Keratinocyte (primary cell): ENCODE measurements around the gene ZNF576. TPM values are rescaled to one million over a fixed set of nuclear protein-coding genes. Genes with fewer than 3 reads are reported as not detected.
"Not testable (repeated sequence)": the region's sequence is repeated elsewhere in the genome, so short reads cannot be mapped to it uniquely, and the experiment has no call there.

Experiments
- DNase-seq: peaks from one replicate; pipeline ENCODE4 v3.0.0-alpha.2; 2011; ENCODE audit warnings: low read depth, missing footprints, low spot score
- FAIRE-seq: peaks from 2 replicates; lab custom pipeline; 2011; peaks lifted over from hg19 to GRCh38; lab: Jason Lieb, UNC
- H2AFZ ChIP-seq: 2 replicates; pipeline ENCODE4 v1.6.0; 2012; ENCODE audit warnings: low read length, control low read depth, inconsistent platforms; ENCODE audit not compliant: control insufficient read depth
- H3K27ac ChIP-seq: 2 replicates; pipeline ENCODE4 v1.5.1; 2011; ENCODE audit warnings: low read length; ENCODE audit not compliant: control insufficient read depth, insufficient read depth
- H3K27me3 ChIP-seq: 3 replicates; pipeline ENCODE4 v1.6.0; 2011; ENCODE audit warnings: low read length; ENCODE audit not compliant: control insufficient read depth, insufficient read depth; ENCODE audit errors: extremely low read depth
- H3K36me3 ChIP-seq, 2 experiments: 2 replicates in 1 of 2; 3 replicates in 1 of 2; pipeline ENCODE4 v1.5.1; 2011; ENCODE audit warnings: low read length in 2 of 2, mild to moderate bottlenecking in 1 of 2; ENCODE audit not compliant: control insufficient read depth in 2 of 2, insufficient read depth in 2 of 2; ENCODE audit errors: extremely low read depth in 1 of 2
- H3K4me1 ChIP-seq: 3 replicates; pipeline ENCODE4 v1.5.1; 2011; ENCODE audit warnings: low read length; ENCODE audit not compliant: control insufficient read depth, insufficient read depth; ENCODE audit errors: extremely low read depth
- H3K4me2 ChIP-seq: 3 replicates; pipeline ENCODE4 v1.6.0; 2011; ENCODE audit warnings: low read depth, low read length; ENCODE audit not compliant: control insufficient read depth, insufficient read depth; ENCODE audit errors: extremely low read depth
- H3K4me3 ChIP-seq, 3 experiments: fragments of 200-600 bp in 1 of 3; sonication (generic) in 1 of 3; 2 replicates in 2 of 3; 3 replicates in 1 of 3; pipeline ENCODE4 v1.5.1; 2011 to 2016; ENCODE audit warnings: low read length in 3 of 3, mild to moderate bottlenecking in 3 of 3, control low read depth in 2 of 3, inconsistent platforms in 1 of 3, low read depth in 1 of 3, mixed read lengths in 1 of 3, mixed run types in 1 of 3, moderate library complexity in 1 of 3; ENCODE audit not compliant: control insufficient read depth in 2 of 3, insufficient read depth in 2 of 3; ENCODE audit errors: extremely low read depth in 1 of 3
- H3K79me2 ChIP-seq: 2 replicates; pipeline ENCODE4 v1.6.0; 2012; ENCODE audit warnings: low read length; ENCODE audit not compliant: control insufficient read depth, insufficient read depth
- H3K9ac ChIP-seq: 3 replicates; pipeline ENCODE4 v1.6.0; 2011; ENCODE audit warnings: low read length; ENCODE audit not compliant: control insufficient read depth, insufficient read depth; ENCODE audit errors: extremely low read depth
- H3K9me1 ChIP-seq: 3 replicates; pipeline ENCODE4 v1.6.0; 2011; ENCODE audit warnings: low read length; ENCODE audit not compliant: control insufficient read depth, insufficient read depth; ENCODE audit errors: extremely low read depth
- H3K9me3 ChIP-seq: 2 replicates; pipeline ENCODE4 v1.5.1; 2012; ENCODE audit warnings: low read depth, low read length; ENCODE audit not compliant: control insufficient read depth
- H4K20me1 ChIP-seq: 3 replicates; pipeline ENCODE4 v1.6.0; 2011; ENCODE audit warnings: low read length; ENCODE audit not compliant: control insufficient read depth, insufficient read depth; ENCODE audit errors: extremely low read depth
- EZH2 ChIP-seq: IDR thresholded peaks from one replicate; pipeline ENCODE4 v1.6.1; 2012; ENCODE audit warnings: inconsistent platforms, mild to moderate bottlenecking, low read length, moderate library complexity
- dilution Hi-C: fragments of 300-500 bp; cut with MboI; formaldehyde crosslinking; loops from one replicate; pipeline ENCODE4 v1.7.0; 2020; ENCODE audit warnings: low sequenced_read_pairs; ENCODE audit not compliant: extremely low pct_ligation_motif_present
- polyA plus RNA-seq, 5 experiments: library from polyadenylated mRNA; depleted of rRNA in 3 of 5; stranded (reverse) in 3 of 5; stranded (forward) in 1 of 5; unstranded in 1 of 5; fragments of >200 nt; gene quantifications; 1 replicate in 1 of 5; 2 replicates in 3 of 5; 3 replicates in 1 of 5; pipeline versions ENCODE4 v1.2.1 to v1.2.3, GENCODE V29; 2011 to 2012; ENCODE audit warnings: missing spikeins in 2 of 5, low read depth in 1 of 5, low replicate concordance in 1 of 5
- TF ChIP-seq, protein P1 (sequence below), 3 experiments: IDR thresholded peaks in 1 of 3; conservative IDR thresholded peaks in 1 of 3; optimal IDR thresholded peaks in 1 of 3; 2 replicates in 2 of 3; 3 replicates in 1 of 3; pipeline versions ENCODE3 to v1.5.1; 2011; ENCODE audit warnings: low read length in 3 of 3, mild to moderate bottlenecking in 3 of 3, moderate library complexity in 2 of 3, control low read depth in 1 of 3, inconsistent platforms in 1 of 3; ENCODE audit not compliant: insufficient read depth in 2 of 3; ENCODE audit errors: extremely low read depth in 1 of 3

The ZNF576 gene
- polyA plus RNA-seq, 1 donor (not counting 4 experiments of a cell fraction or from before 2014, with no cell fraction given): 6.4 TPM

DNA sequence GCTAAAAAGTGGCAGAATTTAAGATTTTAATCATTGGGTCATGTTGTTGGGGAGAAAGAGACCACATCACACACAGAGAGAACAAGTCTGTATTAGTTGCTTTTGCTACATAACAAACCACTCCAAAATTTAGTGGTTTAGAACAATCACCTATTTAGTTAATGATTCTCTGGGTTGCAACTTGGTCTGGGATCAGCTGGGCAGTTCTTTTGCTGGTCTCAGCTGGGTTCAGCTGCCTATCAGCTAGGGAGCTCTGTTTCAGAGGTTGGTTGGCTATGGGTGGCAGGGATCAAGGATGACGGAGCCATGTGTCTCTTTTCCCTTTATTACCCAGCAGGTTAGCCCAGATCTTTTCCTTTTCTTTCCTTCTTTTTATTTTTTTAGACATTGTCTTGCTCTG is 11.9 kb upstream of the ZNF576 start:
- TF ChIP-seq EZH2: no peak
- TF ChIP-seq, protein P1, sequence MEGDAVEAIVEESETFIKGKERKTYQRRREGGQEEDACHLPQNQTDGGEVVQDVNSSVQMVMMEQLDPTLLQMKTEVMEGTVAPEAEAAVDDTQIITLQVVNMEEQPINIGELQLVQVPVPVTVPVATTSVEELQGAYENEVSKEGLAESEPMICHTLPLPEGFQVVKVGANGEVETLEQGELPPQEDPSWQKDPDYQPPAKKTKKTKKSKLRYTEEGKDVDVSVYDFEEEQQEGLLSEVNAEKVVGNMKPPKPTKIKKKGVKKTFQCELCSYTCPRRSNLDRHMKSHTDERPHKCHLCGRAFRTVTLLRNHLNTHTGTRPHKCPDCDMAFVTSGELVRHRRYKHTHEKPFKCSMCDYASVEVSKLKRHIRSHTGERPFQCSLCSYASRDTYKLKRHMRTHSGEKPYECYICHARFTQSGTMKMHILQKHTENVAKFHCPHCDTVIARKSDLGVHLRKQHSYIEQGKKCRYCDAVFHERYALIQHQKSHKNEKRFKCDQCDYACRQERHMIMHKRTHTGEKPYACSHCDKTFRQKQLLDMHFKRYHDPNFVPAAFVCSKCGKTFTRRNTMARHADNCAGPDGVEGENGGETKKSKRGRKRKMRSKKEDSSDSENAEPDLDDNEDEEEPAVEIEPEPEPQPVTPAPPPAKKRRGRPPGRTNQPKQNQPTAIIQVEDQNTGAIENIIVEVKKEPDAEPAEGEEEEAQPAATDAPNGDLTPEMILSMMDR (optimal IDR thresholded peaks at IDR 0.05 in 1 of 3, IDR thresholded peaks at IDR 0.05 in 1 of 3, conservative IDR thresholded peaks at IDR 0.05 in 1 of 3; ENCODE audit: extremely low read depth in 1 of 3, insufficient read depth in 2 of 3, low read length in 3 of 3): no peak
- dilution Hi-C loops: no loop called here
- no peak for FAIRE-seq

GRCh38 chr19:43586346-43586745 is 10.0 kb upstream of the ZNF576 start:
- no peak overlapping the region for H3K27ac ChIP-seq
- DNase-seq (no peak), FAIRE-seq (no peak)
- no peaks in the 10 kb centered on the region for H3K27me3 ChIP-seq
- no peaks in the 10 kb centered on the region for H3K9me3 ChIP-seq
- TF ChIP-seq EZH2: no peak
- TF ChIP-seq, protein P1 (optimal IDR thresholded peaks at IDR 0.05 in 1 of 3, IDR thresholded peaks at IDR 0.05 in 1 of 3, conservative IDR thresholded peaks at IDR 0.05 in 1 of 3; ENCODE audit: extremely low read depth in 1 of 3, insufficient read depth in 2 of 3, low read length in 3 of 3): no peak
- H3K36me3 ChIP-seq: peaks cover 9 to 11% of the 10 kb centered on the region in 2 experiments
- H4K20me1 ChIP-seq: no peaks in the 10 kb centered on the region
- H3K9me1 ChIP-seq: no peaks in the 10 kb centered on the region
- no peak overlapping the region for H3K4me2 ChIP-seq
- dilution Hi-C loops: no loop called here
- no peak overlapping the region for H3K4me3 ChIP-seq
- no peak overlapping the region for H2AFZ ChIP-seq
- H3K79me2 ChIP-seq: peaks cover 2% of the 10 kb centered on the region
- H3K9ac ChIP-seq: no peak overlapping the region
- no peaks in the 10 kb centered on the region for H3K4me1 ChIP-seq

More for the DNA sequence above, 11.9 kb upstream of the ZNF576 start:
- Histone ChIP-seq H2AFZ (no peak overlapping the region), H3K9me1 (no peaks in the 10 kb centered on the region), H3K27me3 (no peaks in the 10 kb centered on the region), H3K27ac (no peak overlapping the region), H3K9ac (no peak overlapping the region), H4K20me1 (no peaks in the 10 kb centered on the region), H3K4me2 (no peak overlapping the region), H3K79me2 (no peaks in the 10 kb centered on the region), H3K36me3 (peaks cover 6 to 11% of the 10 kb centered on the region in 2 experiments), H3K4me3 (no peak overlapping the region), H3K4me1 (no peaks in the 10 kb centered on the region), H3K9me3 (no peaks in the 10 kb centered on the region)
- DNase-seq: no peak

DNA sequence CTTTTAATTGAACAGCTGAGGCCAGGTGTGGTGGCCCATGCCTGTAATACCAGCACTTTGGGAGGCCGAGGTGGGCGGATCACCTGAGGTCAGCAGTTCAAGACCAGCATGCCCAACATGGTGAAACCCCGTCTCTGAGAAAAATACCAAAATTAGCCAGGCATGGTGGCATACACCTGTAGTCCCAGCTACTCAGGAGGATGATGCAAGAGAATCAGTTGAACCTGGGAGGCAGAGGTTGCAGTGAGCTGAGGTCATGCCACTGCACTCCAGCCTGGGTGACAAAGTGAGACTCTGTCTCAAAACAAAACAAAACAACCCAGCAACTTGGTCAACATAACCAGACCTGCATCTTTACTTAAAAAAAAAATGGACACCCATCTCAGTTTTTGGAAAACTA is 9.4 kb upstream of the ZNF576 start:
- H3K79me2 ChIP-seq, H3K27me3 ChIP-seq, H3K4me1 ChIP-seq, H3K4me3 ChIP-seq, H3K27ac ChIP-seq, H3K9me1 ChIP-seq, H2AFZ ChIP-seq, H3K4me2 ChIP-seq, H4K20me1 ChIP-seq, FAIRE-seq, H3K9ac ChIP-seq, DNase-seq, dilution Hi-C loops, H3K9me3 ChIP-seq: not testable (repeated sequence)
- H3K36me3 ChIP-seq: peaks cover 12 to 13% of the 10 kb centered on the region in 2 experiments
